ENCODE results near the gene LRRC61.

The LRRC61 gene

DNA sequence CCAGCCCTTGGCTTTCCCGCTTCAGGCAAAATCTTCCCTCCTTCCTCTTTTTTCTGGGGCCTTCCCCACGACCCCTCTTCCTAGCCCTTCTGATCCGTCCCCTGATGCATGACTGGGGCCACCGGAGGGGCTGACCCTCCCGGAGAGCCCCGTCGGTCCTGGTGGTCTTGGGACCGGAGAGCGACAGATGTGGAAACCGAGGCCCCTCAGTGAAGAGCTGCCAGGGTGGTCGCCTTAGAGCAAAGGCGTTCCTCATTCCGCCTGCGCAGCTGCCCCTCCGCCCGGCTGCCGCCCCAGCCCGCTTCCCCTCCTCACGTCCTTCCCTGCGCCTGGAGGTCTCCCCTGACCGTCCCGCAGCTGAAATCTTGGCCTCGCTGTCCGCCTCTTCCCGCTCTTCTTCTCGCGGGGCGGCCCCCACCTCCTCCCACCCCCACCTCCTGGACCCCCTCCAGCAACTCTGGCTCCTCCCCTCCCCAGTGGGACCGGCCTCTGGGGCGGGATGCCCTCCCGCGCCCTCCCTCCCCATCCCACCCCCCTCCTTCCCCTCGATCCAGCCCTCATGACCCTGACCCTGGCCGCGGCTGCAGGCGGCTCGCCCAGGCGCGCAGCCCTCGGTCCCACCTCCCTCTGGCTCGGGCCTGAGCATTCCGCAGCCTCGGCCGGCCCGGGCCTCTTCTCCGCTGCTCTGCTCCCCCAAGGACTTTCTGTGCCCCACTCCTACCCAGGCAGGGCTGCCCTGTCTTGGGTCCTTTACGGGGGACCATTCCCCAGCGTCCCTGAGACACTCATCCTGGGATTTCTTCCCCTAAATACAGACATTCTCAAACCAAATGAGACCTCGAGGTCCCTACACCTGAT, 18.3 kb downstream of the LRRC61 start, which contains the start of gene RARRES2:
TSS of gene RARRES2 (minus strand) at position 367 of the 858 bp plus-strand sequence. CDS start 1,020 bp downstream, outside the sequence.
- TF ChIP-seq FOXP2 (optimal IDR thresholded peaks at IDR 0.05; ENCODE audit: borderline replicate concordance, extremely low read depth, extremely low read length, insufficient read depth): no peak
- no peak for TF ChIP-seq SIN3A (IDR thresholded peaks at IDR 0.05; ENCODE audit: borderline replicate concordance, insufficient read depth, low read length)

DNA sequence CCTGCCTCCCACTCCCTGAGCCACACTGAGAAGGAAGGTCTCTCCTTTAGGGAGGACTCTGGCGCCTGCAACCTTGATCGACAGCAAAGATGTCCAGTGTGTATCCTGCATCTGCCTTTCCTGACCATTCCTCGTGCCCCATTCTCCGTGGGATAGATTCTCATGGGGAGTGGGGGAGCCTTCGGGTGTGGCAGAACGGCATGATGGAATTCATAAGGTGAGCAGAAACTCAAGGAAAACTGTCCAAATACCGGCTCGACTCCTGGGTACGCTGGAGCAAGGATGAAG, 18.9 kb downstream of the LRRC61 start:
- TF ChIP-seq TAF1 (IDR thresholded peaks at IDR 0.05; ENCODE audit: borderline replicate concordance, insufficient read depth, low read length) (no peak), FOXP2 (optimal IDR thresholded peaks at IDR 0.05; ENCODE audit: borderline replicate concordance, extremely low read depth, extremely low read length, insufficient read depth) (no peak), POLR2AphosphoS5 (IDR thresholded peaks at IDR 0.05; ENCODE audit: low read depth, low read length) (no peak), SIN3A (IDR thresholded peaks at IDR 0.05; ENCODE audit: borderline replicate concordance, insufficient read depth, low read length) (no peak)
- TF ChIP-seq, protein P1, sequence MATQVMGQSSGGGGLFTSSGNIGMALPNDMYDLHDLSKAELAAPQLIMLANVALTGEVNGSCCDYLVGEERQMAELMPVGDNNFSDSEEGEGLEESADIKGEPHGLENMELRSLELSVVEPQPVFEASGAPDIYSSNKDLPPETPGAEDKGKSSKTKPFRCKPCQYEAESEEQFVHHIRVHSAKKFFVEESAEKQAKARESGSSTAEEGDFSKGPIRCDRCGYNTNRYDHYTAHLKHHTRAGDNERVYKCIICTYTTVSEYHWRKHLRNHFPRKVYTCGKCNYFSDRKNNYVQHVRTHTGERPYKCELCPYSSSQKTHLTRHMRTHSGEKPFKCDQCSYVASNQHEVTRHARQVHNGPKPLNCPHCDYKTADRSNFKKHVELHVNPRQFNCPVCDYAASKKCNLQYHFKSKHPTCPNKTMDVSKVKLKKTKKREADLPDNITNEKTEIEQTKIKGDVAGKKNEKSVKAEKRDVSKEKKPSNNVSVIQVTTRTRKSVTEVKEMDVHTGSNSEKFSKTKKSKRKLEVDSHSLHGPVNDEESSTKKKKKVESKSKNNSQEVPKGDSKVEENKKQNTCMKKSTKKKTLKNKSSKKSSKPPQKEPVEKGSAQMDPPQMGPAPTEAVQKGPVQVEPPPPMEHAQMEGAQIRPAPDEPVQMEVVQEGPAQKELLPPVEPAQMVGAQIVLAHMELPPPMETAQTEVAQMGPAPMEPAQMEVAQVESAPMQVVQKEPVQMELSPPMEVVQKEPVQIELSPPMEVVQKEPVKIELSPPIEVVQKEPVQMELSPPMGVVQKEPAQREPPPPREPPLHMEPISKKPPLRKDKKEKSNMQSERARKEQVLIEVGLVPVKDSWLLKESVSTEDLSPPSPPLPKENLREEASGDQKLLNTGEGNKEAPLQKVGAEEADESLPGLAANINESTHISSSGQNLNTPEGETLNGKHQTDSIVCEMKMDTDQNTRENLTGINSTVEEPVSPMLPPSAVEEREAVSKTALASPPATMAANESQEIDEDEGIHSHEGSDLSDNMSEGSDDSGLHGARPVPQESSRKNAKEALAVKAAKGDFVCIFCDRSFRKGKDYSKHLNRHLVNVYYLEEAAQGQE (IDR thresholded peaks at IDR 0.05; ENCODE audit: insufficient read depth in 1 of 2, low read depth in 2 of 2, low read length in 2 of 2): no peak

DNA sequence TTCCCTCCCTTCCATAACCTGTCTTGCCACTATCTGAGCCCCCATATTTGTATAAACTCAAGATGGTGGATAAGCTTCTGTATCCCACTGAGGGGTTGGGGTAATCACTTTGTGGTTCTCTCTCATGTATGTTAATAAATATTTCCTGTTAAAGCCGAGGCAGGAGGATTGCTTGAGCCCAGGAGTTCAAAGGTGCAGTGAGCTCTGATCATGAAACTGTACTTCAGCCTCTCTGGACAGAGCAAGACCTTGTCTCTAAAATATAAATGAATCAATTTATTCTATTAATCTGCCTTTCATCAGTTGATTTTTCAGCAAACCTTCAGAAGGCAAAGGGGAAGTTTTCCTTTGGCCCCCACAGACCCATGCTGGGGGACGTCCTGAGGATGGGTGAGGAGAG, 20.1 kb downstream of the LRRC61 start:
- TF ChIP-seq TAF1 (IDR thresholded peaks at IDR 0.05; ENCODE audit: borderline replicate concordance, insufficient read depth, low read length): no peak
- no peak for TF ChIP-seq FOXP2 (optimal IDR thresholded peaks at IDR 0.05; ENCODE audit: borderline replicate concordance, extremely low read depth, extremely low read length, insufficient read depth)
- no peak for TF ChIP-seq POLR2AphosphoS5 (IDR thresholded peaks at IDR 0.05; ENCODE audit: low read depth, low read length)
- TF ChIP-seq, protein P1 (IDR thresholded peaks at IDR 0.05; ENCODE audit: insufficient read depth in 1 of 2, low read depth in 2 of 2, low read length in 2 of 2): no peak
- TF ChIP-seq SIN3A (IDR thresholded peaks at IDR 0.05; ENCODE audit: borderline replicate concordance, insufficient read depth, low read length): no peak

DNA sequence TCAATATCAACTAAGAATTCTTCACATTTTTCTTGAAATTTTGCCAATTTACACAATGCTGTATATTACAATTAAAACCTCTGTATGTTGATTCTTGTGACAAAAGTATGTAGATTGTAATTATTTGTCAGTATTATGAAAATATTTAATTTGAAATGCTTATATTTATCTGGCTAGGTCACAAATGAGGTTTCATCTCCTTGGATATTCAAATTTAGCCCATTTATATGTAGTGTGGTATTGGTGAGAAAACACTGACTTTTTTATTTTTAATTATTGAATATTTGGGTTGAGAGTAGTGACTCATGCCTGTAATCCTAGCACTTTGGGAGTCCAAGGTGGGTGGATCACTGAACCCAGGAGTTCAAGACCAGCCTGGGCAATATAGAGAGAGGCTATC, 21.1 kb downstream of the LRRC61 start:
- TF ChIP-seq SIN3A (IDR thresholded peaks at IDR 0.05; ENCODE audit: borderline replicate concordance, insufficient read depth, low read length) (no peak), POLR2AphosphoS5 (IDR thresholded peaks at IDR 0.05; ENCODE audit: low read depth, low read length) (no peak), FOXP2 (optimal IDR thresholded peaks at IDR 0.05; ENCODE audit: borderline replicate concordance, extremely low read depth, extremely low read length, insufficient read depth) (no peak), TAF1 (IDR thresholded peaks at IDR 0.05; ENCODE audit: borderline replicate concordance, insufficient read depth, low read length) (no peak)
- TF ChIP-seq, protein P1 (IDR thresholded peaks at IDR 0.05; ENCODE audit: insufficient read depth in 1 of 2, low read depth in 2 of 2, low read length in 2 of 2): no peak

DNA sequence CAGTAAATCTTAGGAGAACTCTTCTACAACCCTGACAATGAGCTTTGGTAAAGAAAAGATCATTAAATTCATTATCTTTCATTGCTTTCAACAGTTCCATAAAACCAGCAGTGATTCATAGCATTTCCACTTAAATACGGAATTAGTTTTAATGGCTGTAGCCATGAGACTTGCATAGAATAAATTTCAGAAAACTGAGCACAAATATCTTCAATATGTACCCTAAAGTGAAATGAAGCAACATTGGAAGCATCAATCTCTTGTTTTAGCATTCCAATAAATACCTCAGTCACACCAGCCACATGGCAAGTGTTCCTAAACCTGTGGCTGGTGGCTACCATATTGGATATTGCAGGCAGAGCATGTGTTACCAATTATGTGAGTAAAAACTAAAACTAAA, 21.9 kb downstream of the LRRC61 start:
- TF ChIP-seq SIN3A (IDR thresholded peaks at IDR 0.05; ENCODE audit: borderline replicate concordance, insufficient read depth, low read length): no peak
- no peak for TF ChIP-seq FOXP2 (optimal IDR thresholded peaks at IDR 0.05; ENCODE audit: borderline replicate concordance, extremely low read depth, extremely low read length, insufficient read depth)
- no peak for TF ChIP-seq TAF1 (IDR thresholded peaks at IDR 0.05; ENCODE audit: borderline replicate concordance, insufficient read depth, low read length)
- TF ChIP-seq, protein P1 (IDR thresholded peaks at IDR 0.05; ENCODE audit: insufficient read depth in 1 of 2, low read depth in 2 of 2, low read length in 2 of 2): no peak
- no peak for TF ChIP-seq POLR2AphosphoS5 (IDR thresholded peaks at IDR 0.05; ENCODE audit: low read depth, low read length)

All from PFSK-1 (cell line).